K562 (cell line): ENCODE results near the gene CTPS1. TPM values are rescaled to one million over a fixed set of nuclear protein-coding genes. Genes with fewer than 3 reads are reported as not detected.

Experiments used
- ATAC-seq: fragments of 200-7000 bp; cut with Tn5 transposase; 3 replicates; pipeline ENCODE4 v1.9.1; 2020; ENCODE audit warnings: moderate library complexity
- BruUV-seq: library from RNA; stranded (reverse); fragments of 400-500 nt; replicated peaks from 2 replicates; lab custom pipeline; 2021; lab: Mats Ljungman, UMichigan
- CTCF ChIA-PET: fragments of 300-600 bp; formaldehyde crosslinking; extraction: SDS; loops from one replicate; lab custom pipeline; 2021; ENCODE audit warnings: low intra/inter-chr PET ratio; lab: Yijun Ruan, JAX
- POLR2A ChIA-PET: fragments of 300-600, 350-650 bp; sonication (Branson Sonifier 250); formaldehyde crosslinking; extraction: SDS; loops from one replicate; lab custom pipeline; 2021; ENCODE audit warnings: antibody characterized with exemption, inconsistent platforms; lab: Yijun Ruan, JAX
- DNase-seq, 4 experiments: peaks; one replicate each; pipeline versions ENCODE4 v3.0.0 to v3.0.0-alpha.2; 2011 to 2018; ENCODE audit warnings: low spot score in 3 of 4, mixed read lengths in 3 of 4; ENCODE audit errors: extremely low read depth in 1 of 4
- FAIRE-seq: peaks from 2 replicates; lab custom pipeline; 2011; peaks lifted over from hg19 to GRCh38; lab: Jason Lieb, UNC
- H2AFZ ChIP-seq: 2 replicates; pipeline ENCODE4 v1.6.0; 2011; ENCODE audit warnings: low read depth, low read length, control low read depth, inconsistent platforms
- H3K27ac ChIP-seq: fragments of 200-600 bp; 3 replicates; pipeline ENCODE4 v1.8.0; 2011; ENCODE audit warnings: low read depth, mild to moderate bottlenecking, control low read depth, inconsistent platforms, low read length, moderate library complexity, mixed read lengths; ENCODE audit errors: extremely low read depth
- H3K27me3 ChIP-seq, 2 experiments: fragments of 300-600 bp in 1 of 2; 2 replicates in 1 of 2; 3 replicates in 1 of 2; pipeline versions ENCODE4 v1.6.0 to v1.8.0; 2011; ENCODE audit warnings: inconsistent platforms in 2 of 2, low read length in 2 of 2, mild to moderate bottlenecking in 1 of 2, mixed read lengths in 1 of 2, moderate library complexity in 1 of 2; ENCODE audit not compliant: control insufficient read depth in 2 of 2, insufficient read depth in 2 of 2
- H3K36me3 ChIP-seq: fragments of 300-600 bp; 3 replicates; pipeline ENCODE4 v1.8.0; 2011; ENCODE audit warnings: mild to moderate bottlenecking, low read length, inconsistent platforms; ENCODE audit not compliant: control insufficient read depth, insufficient read depth
- H3K4me1 ChIP-seq, 2 experiments: fragments of 200-600 bp in 1 of 2; replicated peaks in 1 of 2; 2 replicates in 1 of 2; 3 replicates in 1 of 2; pipeline versions ENCODE4 v1.5.1 to v1.8.0; 2011; ENCODE audit warnings: inconsistent platforms in 2 of 2, low read length in 2 of 2, mild to moderate bottlenecking in 1 of 2, mixed read lengths in 1 of 2, moderate library complexity in 1 of 2; ENCODE audit not compliant: control insufficient read depth in 2 of 2, insufficient read depth in 2 of 2
- H3K4me2 ChIP-seq: 2 replicates; pipeline ENCODE4 v1.6.1; 2011; ENCODE audit warnings: low read length, control low read depth, inconsistent platforms, mixed read lengths; ENCODE audit not compliant: insufficient read depth
- H3K4me3 ChIP-seq: fragments of 200-600 bp; sonication (generic), shearing (Covaris generic); 2 replicates; pipeline ENCODE4 v1.5.1; 2016; ENCODE audit warnings: control low read depth, inconsistent platforms
- H3K79me2 ChIP-seq: fragments of 200-600 bp; 3 replicates; pipeline ENCODE4 v1.8.0; 2011; ENCODE audit warnings: low read length, inconsistent platforms; ENCODE audit not compliant: control insufficient read depth, insufficient read depth
- H3K9ac ChIP-seq, 2 experiments: 2 replicates each; pipeline versions ENCODE4 v1.6.0 to v1.6.1; 2011; ENCODE audit warnings: low read depth in 2 of 2, low read length in 2 of 2, control low read depth in 1 of 2, inconsistent platforms in 1 of 2, mild to moderate bottlenecking in 1 of 2, mixed read lengths in 1 of 2; ENCODE audit not compliant: insufficient read depth in 1 of 2
- H3K9me1 ChIP-seq: one replicate; pipeline ENCODE4 v1.6.0; 2011; ENCODE audit warnings: inconsistent platforms, mild to moderate bottlenecking, low read length, moderate library complexity; ENCODE audit not compliant: control insufficient read depth, insufficient read depth
- H3K9me3 ChIP-seq: replicated peaks from 2 replicates; pipeline ENCODE4 v1.5.1; 2011; ENCODE audit warnings: low read depth, low read length, inconsistent platforms; ENCODE audit not compliant: control insufficient read depth, insufficient read depth
- H4K20me1 ChIP-seq: replicated peaks from 2 replicates; pipeline ENCODE4 v1.6.1; 2011; ENCODE audit warnings: low read length, inconsistent platforms, mixed read lengths; ENCODE audit not compliant: control insufficient read depth, insufficient read depth
- ADNP ChIP-seq: fragments of 200-800 bp; sonication (Bioruptor generic); IDR thresholded peaks from 2 replicates; pipeline ENCODE4 v1.6.1; 2016; ENCODE audit warnings: missing genetic modification characterization, missing compliant biosample characterization
- ARHGAP35 ChIP-seq: fragments of 450-650 bp; IDR thresholded peaks from 2 replicates; pipeline ENCODE4 v1.6.1; 2018; ENCODE audit not compliant: partially characterized antibody
- E2F3 ChIP-seq: fragments of 250-450 bp; sonication (Bioruptor Pico); IDR thresholded peaks from 2 replicates; pipeline ENCODE4 v1.4.0; 2020; ENCODE audit warnings: mild to moderate bottlenecking
- MBD1 ChIP-seq: fragments of 250-450 bp; sonication (Bioruptor Pico); IDR thresholded peaks from 2 replicates; pipeline ENCODE4 v1.8.0; 2022; ENCODE audit warnings: inconsistent platforms
- MXI1 ChIP-seq: IDR thresholded peaks from 2 replicates; pipeline ENCODE4 v1.6.1; 2011; ENCODE audit warnings: low read depth, mild to moderate bottlenecking, improper control_type of control experiment, low read length
- NCOA6 ChIP-seq: fragments of 450-650 bp; IDR thresholded peaks from 2 replicates; pipeline ENCODE4 v1.6.1; 2017; ENCODE audit warnings: mild to moderate bottlenecking
- PTRF ChIP-seq: fragments of 450-650 bp; IDR thresholded peaks from 2 replicates; pipeline ENCODE4 v1.6.1; 2016; ENCODE audit warnings: mild to moderate bottlenecking, missing genetic modification characterization, missing compliant biosample characterization
- RNF219 ChIP-seq: fragments of 250-450 bp; sonication (Bioruptor Pico); IDR thresholded peaks from 2 replicates; pipeline ENCODE4 v1.5.0; 2022; ENCODE audit warnings: mild to moderate bottlenecking
- WHSC1 ChIP-seq: IDR thresholded peaks from one replicate; pipeline ENCODE4 v1.6.1; 2012; ENCODE audit warnings: low read length, control low read depth, inconsistent platforms
- ZBTB40 ChIP-seq, 2 experiments: fragments of 450-650 bp in 1 of 2; sonication (generic) in 1 of 2; formaldehyde crosslinking in 1 of 2; IDR thresholded peaks; 2 replicates each; pipeline versions ENCODE4 v1.7.1 to v1.9.0; 2016 to 2022; ENCODE audit warnings: inconsistent platforms in 1 of 2, mild to moderate bottlenecking in 1 of 2, missing genetic modification reagents in 1 of 2
- WGBS: fragments of 100-300 bp; shearing (Covaris generic); methylation state at CpG from one replicate; pipeline ENCODE4 v1.1.6; 2016; ENCODE audit warnings: low coverage, mixed read lengths; ENCODE audit not compliant: insufficient coverage; ENCODE audit errors: missing lambda C conversion rate; 5-methylcytosine and 5-hydroxymethylcytosine counted together
- in situ Hi-C: fragments of 300-500 bp; cut with MboI; formaldehyde crosslinking; loops from 4 replicates; pipeline ENCODE4 v1.15.0; 2018; ENCODE audit warnings: inconsistent platforms, mixed read lengths
- intact Hi-C: fragments of 100-400 bp; cut with micrococcal nuclease; formaldehyde crosslinking; loops from 2 replicates; pipeline ENCODE4 v1.14.2; 2022
- polyA plus RNA-seq, 8 experiments: library from polyadenylated mRNA; depleted of rRNA in 4 of 8; stranded (reverse) in 5 of 8; unstranded in 3 of 8; fragments of >200 nt; fragmentation: Nextera tagmentation in 2 of 8; fragmentation: Illumina TruSeq in 1 of 8; extraction: Ambion mirVana in 2 of 8; extraction: Trizol in 1 of 8; gene quantifications; 2 replicates each; pipeline versions ENCODE4 v1.2.1 to v1.2.3, GENCODE V29; 2011 to 2014; ENCODE audit warnings: inconsistent platforms in 1 of 8, missing spikeins in 1 of 8
- total RNA-seq, 7 experiments: library from RNA; depleted of rRNA in 6 of 7; stranded (reverse); fragments of >200 nt in 6 of 7; fragmentation: Illumina TruSeq in 2 of 7; extraction: Trizol in 2 of 7; gene quantifications; 2 replicates each; pipeline versions ENCODE4 v1.2.1 to v1.2.3, GENCODE V29; 2011 to 2021; ENCODE audit warnings: low replicate concordance in 1 of 7

Gene CTPS1
- total and polyA plus RNA-seq, 9 of the 15 experiments (the other 6 are each of a cell fraction or from before 2014, with no cell fraction given), result 44.4 to 164 (median 87.7) TPM

- WGBS, result 23% methylated on average over 6 of the region's 6 CpGs
- DNase-seq (no peak), FAIRE-seq (no peak), ATAC-seq (no peak)
- Histone ChIP-seq H3K27ac (no peak overlapping the region), H4K20me1 (no peaks in the 10 kb centered on the region; the same call in 1 of the 2 replicates), H3K9ac (no peak overlapping the region), H3K36me3 (no peaks in the 10 kb centered on the region), H3K27me3 (peaks cover 27 to 30% of the 10 kb centered on the region in 2 experiments), H2AFZ (no peak overlapping the region), H3K9me1 (no peaks in the 10 kb centered on the region), H3K4me1 (peaks cover 0 to 3% of the 10 kb centered on the region in 2 experiments; a peak in 2 of 5 replicates), H3K9me3 (no peaks in the 10 kb centered on the region), H3K79me2 (no peaks in the 10 kb centered on the region), H3K4me3 (no peak overlapping the region), H3K4me2 (no peak overlapping the region)
- intact Hi-C loops, result no loop called here
- POLR2A ChIA-PET, result interaction anchor here (0.6 to 0.7 kb wide), 4 partner anchors 51 to 1217 kb away, joined by 3 read pairs; no protein-coding TSS in a partner anchor
- CTCF ChIA-PET, result no interaction called here
- BruUV-seq, result no TSS peak
- in situ Hi-C loops, result no loop called here
- TF ChIP-seq ADNP (tag), result no peak
- TF ChIP-seq MBD1 (CRISPR knock-in tag), result no peak
- no peak for TF ChIP-seq NCOA6
- TF ChIP-seq ZBTB40 (IDR thresholded peaks at IDR 0.05), result no peak
- no peak for TF ChIP-seq ZBTB40 (CRISPR knock-in tag; IDR thresholded peaks at IDR 0.05)
- no peak for TF ChIP-seq WHSC1
- TF ChIP-seq PTRF, result no peak
- no peak for TF ChIP-seq RNF219 (CRISPR knock-in tag)
- no peak for TF ChIP-seq MXI1
- no peak for TF ChIP-seq ARHGAP35
- no peak for TF ChIP-seq E2F3 (CRISPR knock-in tag)
These were observed 10.1 kb upstream of the CTPS1 start for GRCh38 chr1:40969445-40969844.
